WTC11 (cell line): ENCODE results near the gene CRTAP. TPM values are rescaled to one million over a fixed set of nuclear protein-coding genes. Genes with fewer than 3 reads are reported as not detected.

Experiments
- ATAC-seq: fragments of 200-7000 bp; cut with Tn5 transposase; 2 replicates; pipeline ENCODE4 v1.10.0; 2021; ENCODE audit warnings: mild to moderate bottlenecking, moderate library complexity
- CTCF ChIA-PET: fragments of 300-600 bp; sonication (Branson Sonifier 250); formaldehyde crosslinking; loops from one replicate; lab custom pipeline; 2021; ENCODE audit warnings: antibody characterized with exemption; lab: Charles Lee
- POLR2A ChIA-PET: fragments of 350-600 bp; sonication (Branson Sonifier 250); formaldehyde crosslinking; loops from one replicate; lab custom pipeline; 2021; ENCODE audit warnings: antibody characterized with exemption; lab: Charles Lee
- DNase-seq: peaks from one replicate; pipeline ENCODE4 v3.0.0; 2021; ENCODE audit warnings: low spot score
- H3K27ac Mint-ChIP-seq: 2 replicates; pipeline ENCODE4 v1.8.0; 2021; ENCODE audit warnings: mixed read lengths
- H3K27me3 Mint-ChIP-seq: 2 replicates; pipeline ENCODE4 v1.8.0; 2021; ENCODE audit warnings: low read depth, mild to moderate bottlenecking, moderate library complexity, mixed read lengths
- H3K36me3 Mint-ChIP-seq: 2 replicates; pipeline ENCODE4 v1.8.0; 2021; ENCODE audit warnings: mixed read lengths
- H3K4me1 Mint-ChIP-seq: 2 replicates; pipeline ENCODE4 v1.8.0; 2022; ENCODE audit warnings: mixed read lengths
- H3K4me3 Mint-ChIP-seq: 2 replicates; pipeline ENCODE4 v1.8.0; 2021; ENCODE audit warnings: mild to moderate bottlenecking, moderate library complexity, mixed read lengths
- H3K9me3 Mint-ChIP-seq: 2 replicates; pipeline ENCODE4 v1.8.0; 2021; ENCODE audit warnings: mixed read lengths
- CREM ChIP-seq: sonication (generic); formaldehyde crosslinking; IDR thresholded peaks from 2 replicates; pipeline ENCODE4 v1.8.1; 2022; ENCODE audit warnings: mild to moderate bottlenecking, missing genetic modification reagents, moderate library complexity
- EMX1 ChIP-seq: fragments of 250-450 bp; sonication (Bioruptor Pico); IDR thresholded peaks from 2 replicates; pipeline ENCODE4 v1.8.0; 2021; ENCODE audit warnings: mild to moderate bottlenecking
- ETV6 ChIP-seq: sonication (generic); formaldehyde crosslinking; IDR thresholded peaks from 2 replicates; pipeline ENCODE4 v1.8.1; 2022; ENCODE audit warnings: mild to moderate bottlenecking, missing genetic modification reagents
- NFYB ChIP-seq: sonication (generic); formaldehyde crosslinking; conservative IDR thresholded peaks from 2 replicates; pipeline ENCODE4 v1.8.0; 2022; ENCODE audit warnings: low read depth, missing genetic modification reagents
- RELA ChIP-seq: sonication (generic); formaldehyde crosslinking; IDR thresholded peaks from 2 replicates; pipeline ENCODE4 v1.8.1; 2022; ENCODE audit warnings: missing genetic modification reagents, mild to moderate bottlenecking, borderline replicate concordance
- SMAD3 ChIP-seq: sonication (generic); formaldehyde crosslinking; IDR thresholded peaks from 2 replicates; pipeline ENCODE4 v1.8.0; 2022; ENCODE audit warnings: missing genetic modification reagents, mild to moderate bottlenecking, borderline replicate concordance
- TP53 ChIP-seq: sonication (generic); formaldehyde crosslinking; IDR thresholded peaks from 2 replicates; pipeline ENCODE4 v1.8.1; 2023; ENCODE audit warnings: mild to moderate bottlenecking, missing genetic modification reagents
- ZBTB21 ChIP-seq: sonication (generic); formaldehyde crosslinking; IDR thresholded peaks from 2 replicates; pipeline ENCODE4 v1.8.1; 2023; ENCODE audit warnings: mild to moderate bottlenecking, missing genetic modification reagents, borderline replicate concordance
- ZNF232 ChIP-seq: sonication (generic); formaldehyde crosslinking; IDR thresholded peaks from 2 replicates; pipeline ENCODE4 v1.8.0; 2022; ENCODE audit warnings: mild to moderate bottlenecking, missing genetic modification reagents
- ZNF317 ChIP-seq: sonication (generic); formaldehyde crosslinking; IDR thresholded peaks from 2 replicates; pipeline ENCODE4 v1.8.1; 2023; ENCODE audit warnings: low read depth, mild to moderate bottlenecking, moderate library complexity, missing genetic modification reagents, borderline replicate concordance
- total RNA-seq: library from RNA; stranded (reverse); gene quantifications from 3 replicates; pipeline ENCODE4 v1.2.3, GENCODE V29; 2021
- TF ChIP-seq, protein P1 (sequence below): sonication (generic); formaldehyde crosslinking; IDR thresholded peaks from 2 replicates; pipeline ENCODE4 v1.8.0; 2022; ENCODE audit warnings: mild to moderate bottlenecking, missing genetic modification reagents
- TF ChIP-seq, protein P2 (sequence below): sonication (generic); formaldehyde crosslinking; IDR thresholded peaks from 2 replicates; pipeline ENCODE4 v1.8.1; 2022; ENCODE audit warnings: mild to moderate bottlenecking, missing genetic modification reagents, moderate library complexity, borderline replicate concordance
- TF ChIP-seq, protein P3 (sequence below): fragments of 250-450 bp; sonication (Bioruptor Pico); IDR thresholded peaks from 2 replicates; pipeline ENCODE4 v2.1.2; 2022; ENCODE audit warnings: mild to moderate bottlenecking, moderate library complexity
- TF ChIP-seq, protein P4 (sequence below): sonication (generic); formaldehyde crosslinking; IDR thresholded peaks from 2 replicates; pipeline ENCODE4 v1.8.0; 2022; ENCODE audit warnings: mild to moderate bottlenecking, missing genetic modification reagents
- TF ChIP-seq, protein P5 (sequence below): fragments of 250-450 bp; sonication (Bioruptor Pico); IDR thresholded peaks from 2 replicates; pipeline ENCODE4 v1.9.0; 2021; ENCODE audit warnings: mild to moderate bottlenecking
- TF ChIP-seq, protein P6 (sequence below): sonication (generic); formaldehyde crosslinking; IDR thresholded peaks from 2 replicates; pipeline ENCODE4 v1.8.0; 2023; ENCODE audit warnings: missing genetic modification reagents
- TF ChIP-seq, protein P7 (sequence below): sonication (generic); formaldehyde crosslinking; IDR thresholded peaks from 2 replicates; pipeline ENCODE4 v1.8.1; 2023; ENCODE audit warnings: mild to moderate bottlenecking, missing genetic modification reagents, borderline replicate concordance

The CRTAP gene
- total RNA-seq, 1 experiment from 2014 or later: 156 TPM

DNA sequence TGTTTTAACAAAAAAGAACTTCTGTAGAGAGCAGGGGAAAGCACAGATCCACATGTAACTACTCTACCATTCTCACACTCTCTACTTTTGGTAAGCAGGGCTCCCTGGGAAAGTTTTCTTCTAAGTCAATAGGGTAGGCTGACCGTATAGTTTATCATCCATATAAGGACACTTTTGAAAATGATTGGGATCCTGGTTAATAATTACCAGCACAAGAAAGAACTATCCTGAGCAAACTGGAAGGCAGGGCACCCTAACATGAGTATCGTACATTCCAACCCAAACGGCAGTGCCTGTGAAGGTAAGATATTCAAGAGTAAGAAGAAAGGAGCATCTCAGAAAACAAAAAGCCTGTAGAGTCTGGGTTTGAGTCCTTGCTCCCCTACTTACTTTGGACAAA lies 82.7 kb downstream of the CRTAP start:
- POLR2A ChIA-PET: no interaction called here
- H3K27me3 Mint-ChIP-seq: no peaks in the 10 kb centered on the region
- TF ChIP-seq SMAD3 (CRISPR knock-in tag): no peak
- TF ChIP-seq CREM (CRISPR knock-in tag): no peak
- TF ChIP-seq, protein P1, sequence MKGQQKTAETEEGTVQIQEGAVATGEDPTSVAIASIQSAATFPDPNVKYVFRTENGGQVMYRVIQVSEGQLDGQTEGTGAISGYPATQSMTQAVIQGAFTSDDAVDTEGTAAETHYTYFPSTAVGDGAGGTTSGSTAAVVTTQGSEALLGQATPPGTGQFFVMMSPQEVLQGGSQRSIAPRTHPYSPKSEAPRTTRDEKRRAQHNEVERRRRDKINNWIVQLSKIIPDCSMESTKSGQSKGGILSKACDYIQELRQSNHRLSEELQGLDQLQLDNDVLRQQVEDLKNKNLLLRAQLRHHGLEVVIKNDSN (CRISPR knock-in tag): no peak
- TF ChIP-seq, protein P2, sequence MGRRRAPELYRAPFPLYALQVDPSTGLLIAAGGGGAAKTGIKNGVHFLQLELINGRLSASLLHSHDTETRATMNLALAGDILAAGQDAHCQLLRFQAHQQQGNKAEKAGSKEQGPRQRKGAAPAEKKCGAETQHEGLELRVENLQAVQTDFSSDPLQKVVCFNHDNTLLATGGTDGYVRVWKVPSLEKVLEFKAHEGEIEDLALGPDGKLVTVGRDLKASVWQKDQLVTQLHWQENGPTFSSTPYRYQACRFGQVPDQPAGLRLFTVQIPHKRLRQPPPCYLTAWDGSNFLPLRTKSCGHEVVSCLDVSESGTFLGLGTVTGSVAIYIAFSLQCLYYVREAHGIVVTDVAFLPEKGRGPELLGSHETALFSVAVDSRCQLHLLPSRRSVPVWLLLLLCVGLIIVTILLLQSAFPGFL (CRISPR knock-in tag): no peak
- no peak for TF ChIP-seq ZNF232 (CRISPR knock-in tag)
- TF ChIP-seq ZNF317 (CRISPR knock-in tag): no peak
- TF ChIP-seq, protein P3, sequence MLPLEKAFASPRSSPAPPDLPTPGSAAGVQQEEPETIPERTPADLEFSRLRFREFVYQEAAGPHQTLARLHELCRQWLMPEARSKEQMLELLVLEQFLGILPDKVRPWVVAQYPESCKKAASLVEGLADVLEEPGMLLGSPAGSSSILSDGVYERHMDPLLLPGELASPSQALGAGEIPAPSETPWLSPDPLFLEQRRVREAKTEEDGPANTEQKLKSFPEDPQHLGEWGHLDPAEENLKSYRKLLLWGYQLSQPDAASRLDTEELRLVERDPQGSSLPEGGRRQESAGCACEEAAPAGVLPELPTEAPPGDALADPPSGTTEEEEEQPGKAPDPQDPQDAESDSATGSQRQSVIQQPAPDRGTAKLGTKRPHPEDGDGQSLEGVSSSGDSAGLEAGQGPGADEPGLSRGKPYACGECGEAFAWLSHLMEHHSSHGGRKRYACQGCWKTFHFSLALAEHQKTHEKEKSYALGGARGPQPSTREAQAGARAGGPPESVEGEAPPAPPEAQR (CRISPR knock-in tag): no peak
- no peak for TF ChIP-seq NFYB
- TF ChIP-seq EMX1 (CRISPR knock-in tag): no peak
- TF ChIP-seq, protein P4, sequence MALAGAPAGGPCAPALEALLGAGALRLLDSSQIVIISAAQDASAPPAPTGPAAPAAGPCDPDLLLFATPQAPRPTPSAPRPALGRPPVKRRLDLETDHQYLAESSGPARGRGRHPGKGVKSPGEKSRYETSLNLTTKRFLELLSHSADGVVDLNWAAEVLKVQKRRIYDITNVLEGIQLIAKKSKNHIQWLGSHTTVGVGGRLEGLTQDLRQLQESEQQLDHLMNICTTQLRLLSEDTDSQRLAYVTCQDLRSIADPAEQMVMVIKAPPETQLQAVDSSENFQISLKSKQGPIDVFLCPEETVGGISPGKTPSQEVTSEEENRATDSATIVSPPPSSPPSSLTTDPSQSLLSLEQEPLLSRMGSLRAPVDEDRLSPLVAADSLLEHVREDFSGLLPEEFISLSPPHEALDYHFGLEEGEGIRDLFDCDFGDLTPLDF (CRISPR knock-in tag): no peak
- TF ChIP-seq, protein P5, sequence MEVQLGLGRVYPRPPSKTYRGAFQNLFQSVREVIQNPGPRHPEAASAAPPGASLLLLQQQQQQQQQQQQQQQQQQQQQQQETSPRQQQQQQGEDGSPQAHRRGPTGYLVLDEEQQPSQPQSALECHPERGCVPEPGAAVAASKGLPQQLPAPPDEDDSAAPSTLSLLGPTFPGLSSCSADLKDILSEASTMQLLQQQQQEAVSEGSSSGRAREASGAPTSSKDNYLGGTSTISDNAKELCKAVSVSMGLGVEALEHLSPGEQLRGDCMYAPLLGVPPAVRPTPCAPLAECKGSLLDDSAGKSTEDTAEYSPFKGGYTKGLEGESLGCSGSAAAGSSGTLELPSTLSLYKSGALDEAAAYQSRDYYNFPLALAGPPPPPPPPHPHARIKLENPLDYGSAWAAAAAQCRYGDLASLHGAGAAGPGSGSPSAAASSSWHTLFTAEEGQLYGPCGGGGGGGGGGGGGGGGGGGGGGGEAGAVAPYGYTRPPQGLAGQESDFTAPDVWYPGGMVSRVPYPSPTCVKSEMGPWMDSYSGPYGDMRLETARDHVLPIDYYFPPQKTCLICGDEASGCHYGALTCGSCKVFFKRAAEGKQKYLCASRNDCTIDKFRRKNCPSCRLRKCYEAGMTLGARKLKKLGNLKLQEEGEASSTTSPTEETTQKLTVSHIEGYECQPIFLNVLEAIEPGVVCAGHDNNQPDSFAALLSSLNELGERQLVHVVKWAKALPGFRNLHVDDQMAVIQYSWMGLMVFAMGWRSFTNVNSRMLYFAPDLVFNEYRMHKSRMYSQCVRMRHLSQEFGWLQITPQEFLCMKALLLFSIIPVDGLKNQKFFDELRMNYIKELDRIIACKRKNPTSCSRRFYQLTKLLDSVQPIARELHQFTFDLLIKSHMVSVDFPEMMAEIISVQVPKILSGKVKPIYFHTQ (CRISPR knock-in tag): no peak
- no peak for TF ChIP-seq ZBTB21 (CRISPR knock-in tag)
- TF ChIP-seq, protein P6, sequence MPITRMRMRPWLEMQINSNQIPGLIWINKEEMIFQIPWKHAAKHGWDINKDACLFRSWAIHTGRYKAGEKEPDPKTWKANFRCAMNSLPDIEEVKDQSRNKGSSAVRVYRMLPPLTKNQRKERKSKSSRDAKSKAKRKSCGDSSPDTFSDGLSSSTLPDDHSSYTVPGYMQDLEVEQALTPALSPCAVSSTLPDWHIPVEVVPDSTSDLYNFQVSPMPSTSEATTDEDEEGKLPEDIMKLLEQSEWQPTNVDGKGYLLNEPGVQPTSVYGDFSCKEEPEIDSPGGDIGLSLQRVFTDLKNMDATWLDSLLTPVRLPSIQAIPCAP (CRISPR knock-in tag): no peak
- no peak for TF ChIP-seq ETV6 (CRISPR knock-in tag)
- no peak for TF ChIP-seq RELA (CRISPR knock-in tag)
- TF ChIP-seq, protein P7, sequence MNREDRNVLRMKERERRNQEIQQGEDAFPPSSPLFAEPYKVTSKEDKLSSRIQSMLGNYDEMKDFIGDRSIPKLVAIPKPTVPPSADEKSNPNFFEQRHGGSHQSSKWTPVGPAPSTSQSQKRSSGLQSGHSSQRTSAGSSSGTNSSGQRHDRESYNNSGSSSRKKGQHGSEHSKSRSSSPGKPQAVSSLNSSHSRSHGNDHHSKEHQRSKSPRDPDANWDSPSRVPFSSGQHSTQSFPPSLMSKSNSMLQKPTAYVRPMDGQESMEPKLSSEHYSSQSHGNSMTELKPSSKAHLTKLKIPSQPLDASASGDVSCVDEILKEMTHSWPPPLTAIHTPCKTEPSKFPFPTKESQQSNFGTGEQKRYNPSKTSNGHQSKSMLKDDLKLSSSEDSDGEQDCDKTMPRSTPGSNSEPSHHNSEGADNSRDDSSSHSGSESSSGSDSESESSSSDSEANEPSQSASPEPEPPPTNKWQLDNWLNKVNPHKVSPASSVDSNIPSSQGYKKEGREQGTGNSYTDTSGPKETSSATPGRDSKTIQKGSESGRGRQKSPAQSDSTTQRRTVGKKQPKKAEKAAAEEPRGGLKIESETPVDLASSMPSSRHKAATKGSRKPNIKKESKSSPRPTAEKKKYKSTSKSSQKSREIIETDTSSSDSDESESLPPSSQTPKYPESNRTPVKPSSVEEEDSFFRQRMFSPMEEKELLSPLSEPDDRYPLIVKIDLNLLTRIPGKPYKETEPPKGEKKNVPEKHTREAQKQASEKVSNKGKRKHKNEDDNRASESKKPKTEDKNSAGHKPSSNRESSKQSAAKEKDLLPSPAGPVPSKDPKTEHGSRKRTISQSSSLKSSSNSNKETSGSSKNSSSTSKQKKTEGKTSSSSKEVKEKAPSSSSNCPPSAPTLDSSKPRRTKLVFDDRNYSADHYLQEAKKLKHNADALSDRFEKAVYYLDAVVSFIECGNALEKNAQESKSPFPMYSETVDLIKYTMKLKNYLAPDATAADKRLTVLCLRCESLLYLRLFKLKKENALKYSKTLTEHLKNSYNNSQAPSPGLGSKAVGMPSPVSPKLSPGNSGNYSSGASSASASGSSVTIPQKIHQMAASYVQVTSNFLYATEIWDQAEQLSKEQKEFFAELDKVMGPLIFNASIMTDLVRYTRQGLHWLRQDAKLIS (CRISPR knock-in tag): no peak
- no peak for TF ChIP-seq TP53 (CRISPR knock-in tag)
- no peaks in the 10 kb centered on the region for H3K36me3 Mint-ChIP-seq
- no peak overlapping the region for H3K4me3 Mint-ChIP-seq
- no peaks in the 10 kb centered on the region for H3K4me1 Mint-ChIP-seq
- DNase-seq (no peak), ATAC-seq (no peak)
- CTCF ChIA-PET: interaction anchor here (2.2 kb wide), 1 partner anchor 52 kb away, joined by 5 read pairs; no protein-coding TSS in a partner anchor
- no peaks in the 10 kb centered on the region for H3K9me3 Mint-ChIP-seq
- H3K27ac Mint-ChIP-seq: no peak overlapping the region

Other genes with a start within 250 kb of the CRTAP start
- 0.11 to 0.22 TPM (median 0.11 TPM) in 3 replicates for gene CCR4, start 162.4 kb upstream of the CRTAP start, total RNA-seq
- 48.2 to 60.2 TPM (median 58.2 TPM) in 3 replicates for gene GLB1, start 16.9 kb upstream of the CRTAP start, total RNA-seq
- gene TMPPE, start 16.9 kb upstream of the CRTAP start, total RNA-seq: 6.7 to 7.4 TPM (median 6.8 TPM) in 3 replicates
- gene SUSD5, start 104.8 kb downstream of the CRTAP start, total RNA-seq: 1.2 to 1.6 TPM (median 1.5 TPM) in 3 replicates
- 2.6 to 2.9 TPM (median 2.8 TPM) in 3 replicates for gene FBXL2, start 163.4 kb downstream of the CRTAP start, total RNA-seq